ENCODE results near the gene ZNF397.
A peak's percentile ranks its signal among the peaks of the same experiment; 100 is the strongest.

Gene ZNF397

GRCh38 chr18:35271656-35272055 lies 30.8 kb downstream of the ZNF397 start:
- H3K18ac ChIP-seq (ENCODE audit: low read depth in 1 of 2, low read length in 2 of 2) = no peak overlapping the region
- no peak overlapping the region for H3K4me2 ChIP-seq (ENCODE audit: low read length, poor library complexity, severe bottlenecking)
- H3K79me1 ChIP-seq (replicated peaks; ENCODE audit: low read length, poor library complexity, severe bottlenecking) = peaks cover 14% of the 10 kb centered on the region
- H3K23ac ChIP-seq (ENCODE audit: low read length in 2 of 2) = no peak overlapping the region
- no peak overlapping the region for H2BK15ac ChIP-seq (ENCODE audit: low read depth, poor library complexity, severe bottlenecking)
- H3K14ac ChIP-seq (ENCODE audit: low read length in 2 of 2) = no peak overlapping the region
- H3K9me3 ChIP-seq (ENCODE audit: control insufficient read depth, low read length) = peaks cover 60% of the 10 kb centered on the region
- no peak overlapping the region for H2BK120ac ChIP-seq (ENCODE audit: low read depth, low read length)
- no peaks in the 10 kb centered on the region for H3K4me1 ChIP-seq (ENCODE audit: control insufficient read depth, insufficient read depth, low read depth, low read length)
- no peak overlapping the region for H2BK5ac ChIP-seq (ENCODE audit: low read depth, low read length, poor library complexity, severe bottlenecking)
- 96% methylated on average over 33 of the region's 35 CpGs for WGBS
- H3K4ac ChIP-seq (ENCODE audit: low read depth in 1 of 2, low read length in 2 of 2) = no peak overlapping the region
- no peak overlapping the region for H4K8ac ChIP-seq (ENCODE audit: low read length)
- no peak overlapping the region for H2AFZ ChIP-seq (ENCODE audit: low read depth, low read length)
- no peak overlapping the region for H4K91ac ChIP-seq (ENCODE audit: low read length)
- H3K36me3 ChIP-seq (ENCODE audit: control insufficient read depth in 1 of 2, insufficient read depth in 2 of 2, low read depth in 1 of 2, low read length in 2 of 2) = peaks cover 3 to 20% of the 10 kb centered on the region in 2 experiments
- no peak overlapping the region for H3K27ac ChIP-seq (ENCODE audit: low read length, poor library complexity, severe bottlenecking)
- H2BK12ac ChIP-seq (ENCODE audit: low read length in 2 of 2) = no peak overlapping the region
- no peak overlapping the region for H2AK5ac ChIP-seq (ENCODE audit: low read length, severe bottlenecking)
- no peak overlapping the region for H3K4me3 ChIP-seq (ENCODE audit: insufficient read depth in 1 of 2, low read depth in 1 of 2, low read length in 2 of 2)
- H3K27me3 ChIP-seq (ENCODE audit: control insufficient read depth in 1 of 2, insufficient read depth in 1 of 2, low read length in 2 of 2) = no peaks in the 10 kb centered on the region
- DNase-seq = no peak
- no peak overlapping the region for H3K9ac ChIP-seq (ENCODE audit: low read length)

GRCh38 chr18:35276267-35276666 lies 35.4 kb downstream of the ZNF397 start:
- 70% methylated on average over 3 of the region's 3 CpGs for WGBS

GRCh38 chr18:35277633-35278032 lies 36.8 kb downstream of the ZNF397 start:
- no peak overlapping the region for H2BK5ac ChIP-seq (ENCODE audit: low read depth, low read length, poor library complexity, severe bottlenecking)
- H3K27ac ChIP-seq (ENCODE audit: low read length, poor library complexity, severe bottlenecking) = no peak overlapping the region
- H2BK15ac ChIP-seq (ENCODE audit: low read depth, poor library complexity, severe bottlenecking) = no peak overlapping the region
- H3K9ac ChIP-seq (ENCODE audit: low read length) = no peak overlapping the region
- H3K9me3 ChIP-seq (ENCODE audit: control insufficient read depth, low read length) = peaks cover 85% of the 10 kb centered on the region
- peaks cover 6 to 12% of the 10 kb centered on the region in 2 experiments for H3K36me3 ChIP-seq (ENCODE audit: control insufficient read depth in 1 of 2, insufficient read depth in 2 of 2, low read depth in 1 of 2, low read length in 2 of 2)
- H3K27me3 ChIP-seq (ENCODE audit: control insufficient read depth in 1 of 2, insufficient read depth in 1 of 2, low read length in 2 of 2) = no peaks in the 10 kb centered on the region
- no peak overlapping the region for H4K8ac ChIP-seq (ENCODE audit: low read length)
- no peak overlapping the region for H2BK120ac ChIP-seq (ENCODE audit: low read depth, low read length)
- no peak overlapping the region for H2AFZ ChIP-seq (ENCODE audit: low read depth, low read length)
- H3K4me3 ChIP-seq (ENCODE audit: insufficient read depth in 1 of 2, low read depth in 1 of 2, low read length in 2 of 2) = no peak overlapping the region
- H3K4ac ChIP-seq (ENCODE audit: low read depth in 1 of 2, low read length in 2 of 2) = no peak overlapping the region
- no peak for DNase-seq
- no peaks in the 10 kb centered on the region for H3K4me1 ChIP-seq (ENCODE audit: control insufficient read depth, insufficient read depth, low read depth, low read length)
- no peak overlapping the region for H3K4me2 ChIP-seq (ENCODE audit: low read length, poor library complexity, severe bottlenecking)
- no peak overlapping the region for H3K23ac ChIP-seq (ENCODE audit: low read length in 2 of 2)
- H2BK12ac ChIP-seq (ENCODE audit: low read length in 2 of 2) = no peak overlapping the region
- H3K18ac ChIP-seq (ENCODE audit: low read depth in 1 of 2, low read length in 2 of 2) = no peak overlapping the region
- H2AK5ac ChIP-seq (ENCODE audit: low read length, severe bottlenecking) = no peak overlapping the region
- H3K79me1 ChIP-seq (replicated peaks; ENCODE audit: low read length, poor library complexity, severe bottlenecking) = peaks cover 20% of the 10 kb centered on the region
- no peak overlapping the region for H4K91ac ChIP-seq (ENCODE audit: low read length)
- H3K14ac ChIP-seq (ENCODE audit: low read length in 2 of 2) = no peak overlapping the region

More at GRCh38 chr18:35276267-35276666, 35.4 kb downstream of the ZNF397 start:
- H3K9ac ChIP-seq (ENCODE audit: low read length) = no peak overlapping the region
- no peak overlapping the region for H4K91ac ChIP-seq (ENCODE audit: low read length)
- H3K4me3 ChIP-seq (ENCODE audit: insufficient read depth in 1 of 2, low read depth in 1 of 2, low read length in 2 of 2) = no peak overlapping the region
- H3K4me2 ChIP-seq (ENCODE audit: low read length, poor library complexity, severe bottlenecking) = no peak overlapping the region
- no peak overlapping the region for H2BK120ac ChIP-seq (ENCODE audit: low read depth, low read length)
- H2AFZ ChIP-seq (ENCODE audit: low read depth, low read length) = no peak overlapping the region
- no peak overlapping the region for H3K14ac ChIP-seq (ENCODE audit: low read length in 2 of 2)
- H4K8ac ChIP-seq (ENCODE audit: low read length) = no peak overlapping the region
- no peak overlapping the region for H2BK5ac ChIP-seq (ENCODE audit: low read depth, low read length, poor library complexity, severe bottlenecking)
- no peak overlapping the region for H3K4ac ChIP-seq (ENCODE audit: low read depth in 1 of 2, low read length in 2 of 2)
- DNase-seq = no peak
- H3K18ac ChIP-seq (ENCODE audit: low read depth in 1 of 2, low read length in 2 of 2) = no peak overlapping the region
- no peak overlapping the region for H3K23ac ChIP-seq (ENCODE audit: low read length in 2 of 2)
- H3K79me1 ChIP-seq (replicated peaks; ENCODE audit: low read length, poor library complexity, severe bottlenecking) = peaks cover 19% of the 10 kb centered on the region
- H3K9me3 ChIP-seq (ENCODE audit: control insufficient read depth, low read length) = peaks cover 79% of the 10 kb centered on the region
- H3K4me1 ChIP-seq (ENCODE audit: control insufficient read depth, insufficient read depth, low read depth, low read length) = no peaks in the 10 kb centered on the region
- H3K36me3 ChIP-seq (ENCODE audit: control insufficient read depth in 1 of 2, insufficient read depth in 2 of 2, low read depth in 1 of 2, low read length in 2 of 2) = peaks cover 9 to 12% of the 10 kb centered on the region in 2 experiments
- no peak overlapping the region for H2AK5ac ChIP-seq (ENCODE audit: low read length, severe bottlenecking)
- no peak overlapping the region for H3K27ac ChIP-seq (ENCODE audit: low read length, poor library complexity, severe bottlenecking)
- H2BK15ac ChIP-seq (ENCODE audit: low read depth, poor library complexity, severe bottlenecking) = no peak overlapping the region
- no peaks in the 10 kb centered on the region for H3K27me3 ChIP-seq (ENCODE audit: control insufficient read depth in 1 of 2, insufficient read depth in 1 of 2, low read length in 2 of 2)
- no peak overlapping the region for H2BK12ac ChIP-seq (ENCODE audit: low read length in 2 of 2)

GRCh38 chr18:35278085-35278484 lies 37.3 kb downstream of the ZNF397 start:
- 77% methylated on average over 1 of the region's 1 CpG for WGBS

More at GRCh38 chr18:35278085-35278484, 37.3 kb downstream of the ZNF397 start:
- H2AK5ac ChIP-seq (ENCODE audit: low read length, severe bottlenecking) = no peak overlapping the region
- H3K18ac ChIP-seq (ENCODE audit: low read depth in 1 of 2, low read length in 2 of 2) = no peak overlapping the region
- H2BK5ac ChIP-seq (ENCODE audit: low read depth, low read length, poor library complexity, severe bottlenecking) = no peak overlapping the region
- H3K4me1 ChIP-seq (ENCODE audit: control insufficient read depth, insufficient read depth, low read depth, low read length) = no peaks in the 10 kb centered on the region
- H4K8ac ChIP-seq (ENCODE audit: low read length) = no peak overlapping the region
- H3K4ac ChIP-seq (ENCODE audit: low read depth in 1 of 2, low read length in 2 of 2) = no peak overlapping the region
- H2BK15ac ChIP-seq (ENCODE audit: low read depth, poor library complexity, severe bottlenecking) = no peak overlapping the region
- peaks cover 81% of the 10 kb centered on the region for H3K9me3 ChIP-seq (ENCODE audit: control insufficient read depth, low read length)
- H2BK120ac ChIP-seq (ENCODE audit: low read depth, low read length) = no peak overlapping the region
- no peak overlapping the region for H3K23ac ChIP-seq (ENCODE audit: low read length in 2 of 2)
- no peak overlapping the region for H3K4me2 ChIP-seq (ENCODE audit: low read length, poor library complexity, severe bottlenecking)
- no peak overlapping the region for H3K14ac ChIP-seq (ENCODE audit: low read length in 2 of 2)
- H3K27ac ChIP-seq (ENCODE audit: low read length, poor library complexity, severe bottlenecking) = no peak overlapping the region
- no peak overlapping the region for H2BK12ac ChIP-seq (ENCODE audit: low read length in 2 of 2)
- no peak overlapping the region for H4K91ac ChIP-seq (ENCODE audit: low read length)
- H3K79me1 ChIP-seq (replicated peaks; ENCODE audit: low read length, poor library complexity, severe bottlenecking) = peaks cover 17% of the 10 kb centered on the region
- no peak overlapping the region for H3K9ac ChIP-seq (ENCODE audit: low read length)
- H3K27me3 ChIP-seq (ENCODE audit: control insufficient read depth in 1 of 2, insufficient read depth in 1 of 2, low read length in 2 of 2) = no peaks in the 10 kb centered on the region
- H3K4me3 ChIP-seq (ENCODE audit: insufficient read depth in 1 of 2, low read depth in 1 of 2, low read length in 2 of 2) = peak overlapping the region in 1 of 2 experiments; percentile 55
- H3K36me3 ChIP-seq (ENCODE audit: control insufficient read depth in 1 of 2, insufficient read depth in 2 of 2, low read depth in 1 of 2, low read length in 2 of 2) = peaks cover 8 to 12% of the 10 kb centered on the region in 2 experiments
- DNase-seq = no peak
- H2AFZ ChIP-seq (ENCODE audit: low read depth, low read length) = no peak overlapping the region

All from mesenchymal stem cell (in vitro differentiated cells and primary cell).